SH-SY5Y (cell line): ENCODE results near the gene SP9.

Source experiments
- GATA2 ChIP-seq: IDR thresholded peaks from 2 replicates; pipeline ENCODE4 v1.6.1; 2011; ENCODE audit warnings: mild to moderate bottlenecking, low read depth, low read length
- GATA3 ChIP-seq: IDR thresholded peaks from 2 replicates; pipeline ENCODE4 v1.6.1; 2011; ENCODE audit warnings: low read depth, mild to moderate bottlenecking, low read length, moderate library complexity

GRCh38 chr2:174322746-174323145 lies 12.0 kb upstream of the SP9 start:
- TF ChIP-seq GATA3 (no peak), GATA2 (no peak)
